ENCODE data around the gene SLC26A9.
"Not testable (repeated sequence)": the region's sequence is repeated elsewhere in the genome, so short reads cannot be mapped to it uniquely, and the experiment has no call there.

SLC26A9 gene

DNA sequence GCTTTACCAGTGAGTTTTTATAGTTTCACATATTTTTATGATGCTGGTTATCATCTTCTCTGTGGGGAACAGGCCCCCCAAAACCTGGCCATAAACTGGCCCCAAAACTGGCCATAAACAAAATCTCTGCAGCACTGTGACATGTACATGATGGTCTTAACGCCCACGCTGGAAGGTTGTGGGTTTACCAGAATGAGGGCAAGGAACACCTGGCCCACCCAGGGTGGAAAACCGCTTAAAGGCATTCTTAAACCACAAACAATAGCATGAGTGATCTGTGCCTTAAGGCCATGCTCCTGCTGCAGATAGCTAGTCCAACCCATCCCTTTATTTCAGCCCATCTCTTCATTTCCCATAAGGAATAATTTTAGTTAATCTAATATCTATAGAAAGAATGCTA is 52.6 kb downstream of the SLC26A9 start:
- DNase-seq (ENCODE audit: low read depth in 2 of 2): not testable (repeated sequence)

DNA sequence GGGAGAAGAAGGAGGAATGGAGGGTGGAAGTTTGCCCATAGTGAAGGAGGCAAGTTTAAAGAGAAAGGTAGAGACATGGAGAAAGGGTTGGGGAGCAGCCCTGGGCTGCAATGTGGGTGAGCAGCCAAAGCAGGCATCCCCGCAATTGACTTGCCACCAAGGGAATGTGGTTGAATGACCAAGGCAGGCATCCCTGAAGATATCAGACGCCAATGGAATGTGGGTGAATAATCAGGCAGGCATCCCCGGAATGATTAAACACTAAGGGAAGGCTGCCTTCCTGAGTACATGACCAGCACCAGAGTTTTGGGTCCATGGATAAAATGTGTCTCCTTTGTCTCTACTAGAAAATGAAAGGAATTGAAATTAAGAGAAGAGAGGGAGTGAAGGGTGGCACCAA is 53.5 kb downstream of the SLC26A9 start:
- DNase-seq (ENCODE audit: low read depth in 2 of 2): not testable (repeated sequence)

DNA sequence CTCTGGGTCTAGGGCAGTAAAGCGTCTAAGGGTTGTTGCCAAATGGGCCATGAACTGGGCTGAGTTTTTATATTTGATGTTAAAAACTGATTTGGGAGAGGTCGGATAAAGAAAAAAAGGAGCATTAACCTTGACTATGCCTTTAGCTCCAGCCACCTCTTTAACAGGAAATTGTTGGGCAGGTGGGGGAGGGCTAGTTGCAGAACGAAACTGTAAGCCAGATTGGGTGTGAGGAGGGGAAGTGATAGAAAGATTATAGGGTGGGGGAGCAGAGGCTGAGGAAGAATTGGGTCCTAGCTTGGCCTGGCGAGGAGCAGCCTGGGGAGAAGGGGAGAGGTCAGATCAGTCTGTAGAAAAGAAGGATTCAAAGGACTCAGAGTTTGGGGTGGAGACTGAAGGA is 54.2 kb downstream of the SLC26A9 start:
- not testable (repeated sequence) for DNase-seq (ENCODE audit: low read depth in 2 of 2)

DNA sequence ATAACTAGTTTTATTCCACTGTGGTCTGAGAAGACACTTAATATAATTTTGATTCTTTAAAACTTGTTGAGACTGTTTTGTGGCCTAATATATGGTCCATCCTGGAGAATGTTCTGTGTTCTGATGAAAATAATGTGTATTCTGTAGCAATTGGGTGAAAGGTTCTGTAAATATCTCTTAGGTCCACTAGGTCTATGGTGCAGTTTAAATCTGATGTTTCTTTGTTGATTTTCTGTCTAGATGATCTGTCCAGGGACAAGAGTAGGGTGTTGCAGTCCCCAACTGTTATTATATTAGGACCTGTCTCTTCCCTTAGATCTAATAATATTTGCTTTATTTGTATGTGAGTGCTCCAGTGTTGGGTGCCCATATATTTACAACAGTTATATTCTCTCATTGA is 59.5 kb downstream of the SLC26A9 start:
- DNase-seq (ENCODE audit: low read depth in 2 of 2): no peak

DNA sequence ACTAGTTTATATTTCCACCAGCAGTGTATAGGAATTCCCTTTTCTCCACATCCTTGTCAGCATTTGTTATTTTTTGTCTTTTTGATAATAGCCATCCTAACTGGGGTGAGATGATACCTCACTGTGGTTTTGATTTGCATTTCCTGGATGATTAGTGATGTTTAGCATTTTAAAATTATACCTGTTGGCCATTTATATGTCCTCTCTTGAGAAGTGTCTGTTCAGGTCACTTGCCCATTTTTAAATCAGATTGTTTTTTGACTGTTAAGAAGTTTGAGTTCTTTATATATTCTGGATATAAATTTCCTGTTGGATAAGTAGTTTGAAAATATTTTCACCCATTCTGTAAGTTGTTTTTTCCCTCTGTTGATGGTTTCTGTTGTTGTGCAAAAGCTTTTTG is 62.3 kb downstream of the SLC26A9 start:
- DNase-seq (ENCODE audit: low read depth in 2 of 2): no peak

DNA sequence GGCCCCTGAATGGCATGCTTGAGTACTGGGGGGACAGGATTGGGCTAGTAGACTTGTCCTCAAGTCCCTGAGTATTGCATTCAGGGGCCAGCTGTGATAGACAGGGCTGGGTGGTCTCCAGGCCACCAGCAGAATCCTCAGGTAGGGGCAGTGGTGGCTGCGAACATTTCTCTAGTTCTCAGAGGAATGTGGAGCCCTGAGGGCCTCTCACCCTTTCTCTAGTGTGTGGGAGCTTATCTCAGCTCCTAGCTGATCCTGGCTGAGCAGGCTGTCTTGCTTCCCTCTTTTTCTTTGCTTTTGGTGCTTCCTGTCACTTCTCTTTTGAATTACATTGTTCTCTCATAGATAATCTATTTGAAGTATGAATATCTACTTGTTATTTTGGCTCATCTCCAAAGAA is 63.3 kb downstream of the SLC26A9 start:
- DNase-seq (ENCODE audit: low read depth in 2 of 2): no peak

DNA sequence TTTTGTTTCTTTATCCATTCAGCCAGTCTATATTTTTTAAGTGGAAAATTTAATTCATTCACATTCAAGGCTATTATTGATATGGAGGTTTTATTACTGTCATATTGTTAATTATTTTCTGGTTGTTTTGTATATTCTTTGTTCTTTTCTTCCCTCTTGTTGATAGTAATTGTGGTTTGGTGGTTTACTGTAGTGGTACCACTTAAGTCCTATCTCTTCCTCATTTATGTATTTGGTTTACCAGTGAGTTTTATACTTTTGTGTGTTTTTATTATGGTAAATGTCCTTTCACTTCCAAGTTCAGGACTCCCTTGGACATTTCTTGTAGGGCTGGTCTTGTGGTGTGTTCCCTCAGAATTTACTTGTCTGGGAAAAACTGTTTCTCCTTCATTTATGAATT is 65.2 kb downstream of the SLC26A9 start:
- DNase-seq (ENCODE audit: low read depth in 2 of 2): no peak

DNA sequence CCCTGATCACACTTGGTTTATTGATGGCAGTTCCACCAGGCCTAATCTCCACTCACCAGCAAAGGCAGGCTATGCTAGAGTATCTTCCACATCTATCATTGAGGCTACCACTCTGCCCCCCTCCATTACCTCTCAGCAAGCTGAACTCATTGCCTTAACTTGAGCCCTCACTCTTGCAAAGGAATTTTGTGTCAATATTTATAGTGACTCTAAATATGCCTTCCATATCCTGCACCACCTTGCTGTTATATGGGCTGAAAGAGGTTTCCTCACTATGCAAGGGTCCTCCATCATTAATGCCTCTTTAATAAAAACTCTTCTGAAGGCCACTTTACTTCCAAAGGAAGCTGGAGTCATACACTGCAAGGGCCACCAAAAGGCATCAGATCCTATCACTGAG is 70.1 kb downstream of the SLC26A9 start:
- not testable (repeated sequence) for DNase-seq (ENCODE audit: low read depth in 2 of 2)

DNA sequence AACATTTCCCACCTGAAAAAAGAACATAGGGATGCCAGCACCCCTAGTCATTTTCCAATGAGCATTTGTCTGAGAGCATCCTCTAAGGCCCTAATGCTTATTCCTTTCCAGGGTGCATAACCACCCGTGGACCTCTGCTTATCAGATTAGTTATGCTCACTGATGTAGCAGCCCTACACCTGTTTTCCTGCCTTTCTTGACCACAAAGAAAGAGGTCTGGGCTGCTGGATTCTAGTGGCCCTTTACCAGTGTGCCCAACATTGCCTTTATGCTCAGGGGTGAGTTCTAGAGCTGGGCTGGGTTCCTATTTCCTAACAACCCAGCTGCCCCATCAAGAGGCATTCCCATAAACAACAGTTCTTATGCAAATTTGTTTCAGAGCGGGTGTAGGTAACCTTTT is 73.0 kb downstream of the SLC26A9 start:
- no peak for DNase-seq (ENCODE audit: low read depth in 2 of 2)

All from stimulated activated CD8-positive, alpha-beta memory T cell treated with anti-CD3 and anti-CD28 coated beads, Interleukin-7, amount 100 ng/mL, for 4 hours (primary cell).